Effector CD8-positive, alpha-beta T cell (primary cell): ENCODE data around the gene CRYL1.

Experiments used
- DNase-seq: peaks from one replicate; lab custom pipeline; 2025; lab: John Stamatoyannopoulos, UW

CRYL1 gene

DNA sequence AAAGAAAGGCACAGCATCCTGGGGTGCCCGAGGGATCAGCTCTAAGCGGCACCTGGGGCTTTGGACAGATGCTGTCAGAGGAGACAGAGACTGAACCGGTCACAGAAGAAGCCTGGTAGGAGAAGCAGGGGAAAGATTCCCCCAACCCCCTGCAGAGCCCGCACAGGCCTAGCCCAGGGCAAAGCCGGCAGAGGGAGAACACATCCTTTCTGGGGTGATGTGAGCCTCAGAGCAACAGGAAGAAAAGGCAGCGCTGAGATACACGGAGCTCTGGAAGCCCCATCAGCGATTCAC is 101.2 kb downstream of the CRYL1 start:
- DNase-seq, result no peak

DNA sequence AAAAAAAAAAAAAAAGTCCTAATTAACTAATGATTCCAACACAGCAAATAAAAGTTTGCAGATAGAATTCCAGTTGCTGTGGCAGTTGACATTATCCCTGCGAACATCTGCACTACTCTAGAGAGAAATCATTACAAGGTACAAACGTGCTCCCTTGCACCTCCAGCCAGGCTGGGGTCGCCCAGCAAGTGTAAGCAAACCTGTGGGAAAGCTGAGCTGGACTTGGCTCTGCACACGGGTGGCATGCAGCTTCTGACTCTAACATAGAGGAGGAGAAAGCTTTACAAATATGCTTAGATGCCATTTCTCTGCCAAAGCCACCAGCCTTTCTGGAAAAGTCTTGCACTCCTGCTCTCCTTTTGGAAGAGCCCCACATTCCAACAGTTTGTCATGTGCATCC is 103.3 kb downstream of the CRYL1 start:
- no peak for DNase-seq

DNA sequence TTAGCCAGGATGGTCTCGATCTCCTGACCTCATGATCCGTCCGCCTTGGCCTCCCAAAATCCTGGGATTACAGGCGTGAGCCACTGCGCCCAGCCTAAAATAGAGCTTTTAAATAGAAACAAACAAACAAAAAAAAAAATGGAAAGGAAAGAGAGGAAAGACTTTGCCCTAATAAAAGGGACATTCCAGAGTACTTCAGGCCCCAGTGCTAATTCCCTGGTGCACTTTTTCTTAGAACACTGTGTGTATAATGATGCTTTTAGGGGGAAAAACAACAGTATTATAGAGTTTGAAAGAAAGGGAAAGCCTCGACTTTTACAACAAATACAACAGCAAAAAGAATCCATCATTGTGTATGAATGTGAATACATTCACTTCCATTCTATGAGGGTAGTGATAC is 104.7 kb downstream of the CRYL1 start:
- no peak for DNase-seq

DNA sequence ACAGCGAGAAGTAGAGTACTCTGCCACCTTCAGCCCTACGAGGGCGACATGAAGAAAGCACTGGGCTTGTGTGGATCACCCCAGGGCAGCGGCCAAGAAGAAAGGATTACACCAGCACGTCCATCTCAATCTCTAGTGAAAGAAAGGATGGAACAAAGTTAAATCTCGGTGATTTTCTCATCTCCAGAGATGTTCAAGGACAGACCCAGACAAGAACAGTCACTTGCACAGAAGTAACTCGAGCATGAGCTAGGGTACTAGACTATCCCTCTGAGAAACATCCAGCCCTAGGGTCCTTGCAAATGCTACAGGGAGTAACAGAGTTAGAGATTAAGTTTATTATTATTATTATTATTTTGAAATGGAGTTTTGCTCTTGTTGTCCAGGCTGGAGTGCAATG is 106.7 kb downstream of the CRYL1 start:
- DNase-seq, result no peak

DNA sequence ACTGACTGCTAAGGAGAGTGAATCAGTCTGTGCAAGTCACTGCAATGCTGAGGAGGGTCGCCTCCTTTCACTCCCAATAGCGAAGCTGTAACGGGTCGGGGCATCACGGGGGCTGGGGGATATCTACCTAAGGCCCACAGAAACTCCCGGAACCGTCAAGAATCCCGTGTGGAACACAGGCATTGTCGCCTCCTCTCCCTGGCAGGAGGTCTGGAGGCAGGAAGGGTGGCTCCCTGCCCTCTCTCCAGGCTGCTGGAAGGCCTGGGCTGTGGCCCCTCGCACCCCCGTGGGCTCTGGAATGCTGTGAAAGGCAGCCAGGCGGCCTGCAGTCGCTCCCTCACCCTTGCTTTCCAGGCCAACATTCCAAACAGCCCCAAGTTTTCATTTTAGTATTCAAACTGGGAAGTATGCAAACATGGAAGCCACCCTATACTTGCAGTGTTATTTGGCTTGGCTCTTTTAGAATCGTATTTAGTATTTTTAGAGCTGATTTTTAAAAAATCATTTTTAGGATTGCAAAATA is 109.4 kb downstream of the CRYL1 start:
- no peak for DNase-seq

DNA sequence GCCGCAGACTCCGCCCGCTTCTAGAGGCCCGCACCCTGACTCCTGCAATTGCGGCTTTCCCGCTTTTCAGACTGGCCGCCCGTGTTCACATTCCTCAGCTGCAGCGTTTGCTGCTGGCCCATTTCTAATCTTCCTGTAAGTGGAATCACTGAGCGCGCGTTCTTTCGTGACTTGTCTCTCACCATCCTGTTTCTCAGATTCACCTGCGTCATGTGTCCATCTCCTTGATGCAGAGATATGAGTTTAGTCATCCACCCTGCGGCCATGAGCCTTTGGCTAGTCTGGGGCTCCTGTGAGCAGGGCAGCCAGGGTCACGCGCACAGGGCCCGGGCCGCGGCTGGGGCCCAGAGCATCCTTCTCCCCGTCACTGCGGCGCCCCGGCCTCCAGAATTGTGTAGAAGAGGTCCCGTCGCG is 110.0 kb downstream of the CRYL1 start:
- DNase-seq, result no peak

DNA sequence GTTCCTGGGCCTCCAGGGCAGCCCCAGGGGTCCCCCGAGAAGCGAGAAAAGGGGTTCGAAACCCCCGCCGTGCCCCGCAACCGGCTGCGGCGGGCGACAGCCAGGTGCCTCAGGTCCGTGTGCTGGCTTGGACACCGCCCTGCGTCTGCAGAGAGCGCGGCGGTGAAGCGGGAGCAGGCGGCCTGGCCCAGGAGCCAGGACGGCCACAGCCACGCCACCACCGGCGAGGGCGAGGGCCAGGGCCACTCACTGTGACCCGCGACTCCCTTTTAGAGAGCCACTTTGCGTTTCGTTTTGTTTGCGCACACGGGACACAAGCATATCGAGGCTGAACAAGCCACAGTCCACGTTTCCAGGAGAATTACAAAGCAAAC is 110.4 kb downstream of the CRYL1 start:
- no peak for DNase-seq

DNA sequence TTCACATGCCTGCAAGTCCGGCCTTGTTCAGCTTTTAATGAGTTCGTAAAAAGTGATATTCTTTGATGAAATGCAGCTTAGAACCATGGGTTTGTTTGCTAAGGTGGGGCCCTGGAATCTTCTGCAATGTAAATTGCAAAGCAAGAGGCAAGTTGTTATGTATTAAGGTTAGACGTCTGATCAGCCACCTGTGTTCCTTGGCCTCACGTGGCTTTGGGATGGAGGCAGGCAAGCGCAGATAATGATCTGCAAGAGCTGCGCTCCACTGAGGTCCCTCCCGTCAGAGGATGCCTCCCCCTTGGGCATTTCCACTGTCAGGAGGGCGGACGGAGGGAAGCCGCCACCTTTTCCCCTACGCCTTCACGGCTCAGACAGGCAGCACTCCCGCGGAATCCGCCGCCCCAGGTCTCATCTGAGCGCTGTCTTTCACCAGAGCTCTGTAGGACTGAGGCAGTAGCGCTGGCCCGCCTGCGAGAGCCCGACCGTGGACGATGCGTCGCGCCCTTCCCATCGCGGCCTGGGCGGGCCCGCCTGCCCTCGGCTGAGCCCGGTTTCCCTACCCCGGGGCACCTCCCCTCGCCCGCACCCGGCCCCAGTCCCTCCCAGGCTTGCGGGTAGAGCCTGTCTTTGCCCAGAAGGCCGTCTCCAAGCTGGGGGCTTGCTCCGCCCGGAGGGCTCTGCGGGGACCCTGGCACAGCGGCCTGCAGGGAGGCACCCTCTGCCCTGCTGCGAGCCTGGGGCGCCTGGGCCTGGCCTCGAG is 110.9 kb downstream of the CRYL1 start:
- DNase-seq, result no peak

DNA sequence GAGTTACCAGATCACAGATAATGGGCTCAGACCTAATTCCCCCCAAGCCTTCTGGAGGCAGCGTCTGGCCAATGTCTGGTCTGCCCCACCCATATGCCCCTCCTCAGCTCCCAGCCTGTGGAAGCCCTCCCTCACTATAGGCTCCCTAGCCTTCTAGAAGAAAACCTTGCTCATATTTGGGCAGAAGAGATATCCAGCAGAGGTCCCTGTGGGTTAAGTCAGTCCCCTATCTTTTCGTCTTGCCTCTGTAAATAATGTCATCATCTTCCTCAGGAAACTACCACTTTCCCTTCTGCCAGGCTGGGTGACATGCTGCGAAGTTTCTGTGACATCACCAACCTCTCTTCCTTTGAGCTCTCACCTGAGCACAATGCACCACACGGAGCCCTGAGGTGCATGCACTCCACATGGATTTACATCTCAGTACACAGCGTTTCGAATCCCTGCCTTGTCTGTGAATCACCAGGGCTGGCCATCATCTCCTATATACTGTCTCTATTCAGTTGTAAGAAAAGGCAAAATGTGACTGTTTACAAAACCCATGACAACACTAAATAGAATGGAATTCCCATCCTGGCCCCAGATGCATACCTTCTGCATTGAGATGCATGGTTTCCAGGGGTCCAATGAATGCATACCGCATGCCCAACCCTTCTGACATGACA is 112.8 kb downstream of the CRYL1 start:
- DNase-seq, result no peak

DNA sequence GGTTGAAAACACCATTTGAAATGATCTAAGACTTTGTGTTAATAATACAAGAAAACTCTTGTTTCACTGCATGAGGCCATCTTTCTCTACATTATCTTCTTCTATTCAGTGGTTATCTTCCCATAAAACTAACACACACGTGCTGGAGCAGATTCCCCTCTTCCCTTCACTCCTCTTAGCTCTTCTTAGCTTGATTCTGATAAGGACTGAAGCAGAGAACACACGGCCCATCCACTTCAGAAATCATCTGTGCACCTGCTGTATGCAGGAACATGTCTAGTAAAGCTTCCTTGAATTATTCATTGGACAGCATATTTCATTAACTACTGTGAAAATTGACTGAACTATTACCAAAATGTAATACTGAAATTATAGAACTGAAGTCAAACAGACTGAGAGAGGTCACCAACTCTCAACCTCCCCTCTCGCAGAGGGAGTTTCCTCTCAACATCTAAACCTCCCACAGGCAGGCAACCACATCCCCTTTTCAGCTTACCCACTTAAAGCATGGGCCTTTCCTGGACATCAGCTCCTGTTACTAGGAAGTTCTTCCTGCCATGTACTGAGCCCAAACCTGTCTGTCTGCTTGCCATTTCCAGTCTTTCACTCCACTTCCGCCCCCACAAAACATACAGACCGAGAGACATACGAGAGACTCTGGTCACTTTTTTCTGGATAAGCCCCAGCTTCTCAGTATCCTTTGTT is 113.9 kb downstream of the CRYL1 start:
- DNase-seq, result no peak

DNA sequence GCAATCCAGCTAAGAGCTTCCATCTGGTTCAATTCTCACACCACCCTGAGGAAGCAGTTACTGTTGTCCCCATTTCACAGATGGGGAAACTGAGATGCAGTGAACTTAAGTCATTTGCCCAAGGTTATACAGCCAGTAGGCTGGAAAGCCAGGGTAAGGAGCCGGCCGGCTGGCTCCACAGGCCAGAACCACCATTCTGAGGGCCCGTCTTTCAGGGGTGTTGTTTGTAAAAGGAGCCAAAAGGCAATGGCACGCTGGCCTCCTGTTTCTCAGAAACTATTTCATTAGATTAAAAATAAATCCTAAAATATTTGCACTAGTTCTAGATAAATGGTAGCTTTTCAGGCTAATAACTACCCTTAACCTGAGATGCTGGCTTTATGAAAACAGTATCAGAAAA is 114.9 kb downstream of the CRYL1 start:
- DNase-seq, result no peak

DNA sequence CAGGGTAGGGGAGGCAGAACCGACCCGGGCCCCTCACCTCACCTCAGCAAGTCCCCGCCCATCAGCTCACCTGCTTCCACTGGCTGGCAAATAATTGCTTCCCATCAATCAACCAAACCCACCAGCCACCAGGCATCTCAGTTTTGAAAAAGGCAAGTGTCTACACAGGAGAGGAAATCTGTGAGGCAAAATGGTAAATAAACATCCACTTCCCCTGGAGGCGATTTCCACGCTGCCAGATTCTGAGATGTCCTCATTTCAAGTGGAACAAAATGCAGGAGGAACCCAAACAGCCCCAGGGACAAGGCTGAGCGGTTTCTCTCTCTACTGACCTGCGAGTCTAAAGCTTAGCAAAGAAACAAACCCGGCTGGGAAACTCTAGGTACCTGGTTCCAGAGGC is 117.5 kb downstream of the CRYL1 start:
- DNase-seq, result no peak

DNA sequence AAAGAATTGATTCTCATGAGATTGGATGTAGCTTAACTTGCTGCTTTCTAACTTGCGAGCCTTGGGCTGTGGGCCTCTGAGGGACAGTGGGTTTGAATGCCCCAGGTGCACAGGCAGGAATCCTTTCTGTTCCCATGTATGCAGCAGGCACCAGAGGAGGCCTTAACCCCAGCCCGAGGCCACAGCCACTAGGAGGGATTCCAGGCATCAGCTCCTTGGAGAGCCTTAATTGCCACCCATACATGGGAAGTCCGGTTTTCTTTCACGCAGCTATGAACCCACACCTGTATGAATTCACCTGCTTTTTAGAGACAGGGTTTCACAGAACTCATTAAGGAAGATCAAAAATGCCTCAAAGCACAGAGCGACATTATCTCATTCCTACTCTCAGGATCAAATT is 117.9 kb downstream of the CRYL1 start:
- no peak for DNase-seq

DNA sequence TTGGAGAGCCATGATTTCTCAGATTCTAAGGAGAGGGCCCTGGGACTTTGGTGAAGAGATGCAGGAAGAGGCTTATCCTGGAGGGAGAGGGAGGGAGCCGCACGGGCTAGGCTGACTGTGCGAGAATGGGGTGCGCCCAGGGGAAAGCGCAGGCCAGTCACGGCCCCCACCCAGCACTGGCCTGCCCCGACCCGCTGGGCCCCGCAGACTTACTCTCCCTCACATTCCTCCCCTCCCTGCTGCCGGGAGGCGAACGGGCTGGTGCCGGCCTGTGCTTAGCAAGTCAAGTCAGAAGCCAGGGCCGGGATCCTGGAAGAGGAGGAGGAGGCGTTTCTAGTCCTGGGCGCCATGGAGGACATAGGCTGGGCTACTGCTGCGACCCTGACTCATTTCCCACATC is 120.0 kb downstream of the CRYL1 start:
- no peak for DNase-seq

DNA sequence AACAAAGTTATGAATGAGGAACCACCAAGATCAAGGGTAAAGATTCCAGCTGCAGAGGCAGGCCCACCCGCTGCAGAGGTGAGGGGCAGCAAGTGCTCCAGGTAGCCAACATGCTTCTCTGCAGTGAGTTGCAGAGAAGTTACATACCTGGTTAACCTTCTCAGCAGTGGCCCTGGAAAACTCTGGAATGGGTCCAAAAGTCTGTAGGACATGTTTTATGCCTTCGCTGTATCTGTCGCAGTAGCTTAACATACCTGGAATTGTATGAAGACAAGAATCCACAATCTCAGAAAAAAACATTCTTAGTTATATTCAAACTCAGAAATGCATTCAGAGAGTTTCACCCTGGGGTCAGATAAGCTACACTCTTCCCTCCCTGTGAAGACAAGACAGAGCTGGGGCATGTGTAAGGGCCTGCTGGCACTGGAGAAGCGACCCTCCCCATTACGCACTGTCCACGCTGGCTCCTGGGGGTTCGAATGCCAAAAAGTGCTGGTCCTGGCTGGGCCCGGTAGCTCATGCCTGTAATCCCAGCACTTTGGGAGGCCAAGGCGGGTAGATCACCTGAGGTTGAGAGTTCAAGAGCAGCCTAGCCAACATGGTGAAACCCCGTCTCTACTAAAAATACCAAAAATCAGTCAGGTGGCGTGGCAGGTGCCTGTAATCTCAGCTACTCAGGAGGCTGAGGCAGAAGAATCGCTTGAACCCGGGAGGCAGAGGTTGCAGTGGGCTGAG is 121.0 kb downstream of the CRYL1 start:
- DNase-seq, result no peak

DNA sequence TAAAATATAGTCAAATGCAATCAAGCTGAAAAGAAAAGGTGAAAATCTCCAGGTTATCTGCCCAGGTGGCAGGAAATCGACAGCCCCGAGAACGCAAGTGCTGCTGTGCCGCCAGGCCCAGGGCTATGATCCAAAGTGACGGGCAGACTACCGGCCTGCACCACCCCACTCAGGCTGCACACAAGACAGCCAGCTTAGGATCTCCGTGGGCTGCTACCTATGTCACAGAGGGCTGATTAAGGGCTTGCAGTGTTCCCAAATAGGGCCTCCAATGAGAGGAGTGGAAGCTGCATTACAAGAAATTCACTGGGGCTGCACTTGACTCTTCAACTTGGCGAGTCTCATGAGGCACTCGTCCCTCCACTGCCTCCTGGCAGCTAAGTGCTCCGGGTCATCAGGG is 121.8 kb downstream of the CRYL1 start:
- DNase-seq, result no peak

DNA sequence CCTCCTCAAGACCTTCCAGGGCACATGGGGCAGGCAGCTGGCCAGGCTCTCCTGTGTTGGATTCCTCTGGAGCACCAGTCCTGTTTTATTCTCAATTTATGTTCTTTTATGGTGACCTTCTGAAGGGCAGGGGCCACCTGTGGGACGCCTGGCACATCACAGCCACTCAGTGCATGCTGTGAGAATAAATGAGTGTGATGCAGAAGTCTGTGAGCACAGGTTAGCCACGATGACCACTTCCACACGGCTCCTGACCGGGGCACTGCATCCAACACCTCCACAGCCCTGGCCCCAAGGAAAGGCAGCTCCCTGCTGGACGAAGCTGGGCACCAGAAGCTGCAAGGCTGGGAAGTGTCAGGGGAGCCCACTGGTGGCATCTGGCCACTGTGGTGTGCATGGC is 122.8 kb downstream of the CRYL1 start:
- no peak for DNase-seq

DNA sequence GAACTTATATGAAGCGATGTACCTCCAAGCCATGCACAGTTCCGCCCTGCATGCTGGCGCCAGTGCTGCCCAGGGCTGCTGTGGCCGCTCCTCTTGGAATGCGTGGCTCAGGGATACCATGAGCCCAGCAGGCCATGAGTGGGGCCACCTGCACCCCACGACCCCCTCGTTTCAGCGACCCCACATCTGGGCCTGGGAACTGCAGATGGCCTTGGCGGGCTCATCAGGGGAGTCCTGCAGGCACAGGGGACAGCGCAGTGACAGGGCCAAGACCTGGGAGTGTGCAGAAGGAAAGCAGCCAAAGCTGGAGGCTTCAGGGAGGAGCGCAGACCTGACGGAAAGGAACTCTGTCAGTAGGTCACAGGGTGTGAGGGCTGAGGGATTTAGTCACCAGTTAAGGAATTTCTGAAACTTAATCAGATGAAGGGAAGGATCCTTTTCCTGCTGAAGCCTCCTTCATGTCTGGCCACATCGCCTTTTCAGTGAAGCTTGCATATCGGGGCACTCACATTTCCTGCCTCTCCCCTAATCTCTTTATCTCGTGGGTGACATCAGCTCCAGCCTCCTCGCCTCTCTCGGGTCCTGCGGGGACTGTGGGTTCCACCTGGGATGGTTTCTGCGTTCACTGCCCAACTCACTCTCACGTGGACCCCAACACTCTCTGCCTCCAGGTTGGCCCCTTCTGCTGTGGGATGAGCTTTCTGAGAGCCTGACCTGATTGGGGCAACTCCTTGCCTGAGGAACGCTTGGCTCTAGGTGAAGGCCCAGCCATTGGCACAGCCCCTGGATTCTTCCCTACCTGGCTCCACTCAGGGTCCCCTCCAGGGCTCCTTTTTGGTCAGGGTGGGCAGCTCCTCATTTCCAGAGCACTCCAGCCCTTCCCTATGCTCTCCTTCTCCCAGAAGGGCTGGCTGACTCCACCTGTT is 123.5 kb downstream of the CRYL1 start:
- DNase-seq, result no peak

DNA sequence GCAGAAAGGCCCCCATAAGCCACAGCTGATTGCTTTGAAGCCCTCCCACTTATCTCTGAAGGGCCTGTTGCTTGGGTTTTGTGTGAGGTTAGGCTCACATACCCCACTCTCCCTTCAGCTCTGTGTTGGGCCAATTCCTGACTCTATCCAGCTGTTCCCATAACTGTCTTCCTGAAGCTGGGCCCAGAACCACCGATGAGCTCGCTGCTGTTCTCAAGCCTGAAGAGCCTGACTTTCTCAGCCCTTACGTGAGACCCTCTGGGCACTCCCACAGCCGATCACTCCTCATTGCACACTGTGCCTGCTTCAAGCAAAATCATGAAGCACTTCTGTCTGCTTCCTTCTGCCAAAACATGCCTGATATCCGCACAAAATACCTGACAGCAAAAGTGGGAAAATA is 124.1 kb downstream of the CRYL1 start:
- no peak for DNase-seq

DNA sequence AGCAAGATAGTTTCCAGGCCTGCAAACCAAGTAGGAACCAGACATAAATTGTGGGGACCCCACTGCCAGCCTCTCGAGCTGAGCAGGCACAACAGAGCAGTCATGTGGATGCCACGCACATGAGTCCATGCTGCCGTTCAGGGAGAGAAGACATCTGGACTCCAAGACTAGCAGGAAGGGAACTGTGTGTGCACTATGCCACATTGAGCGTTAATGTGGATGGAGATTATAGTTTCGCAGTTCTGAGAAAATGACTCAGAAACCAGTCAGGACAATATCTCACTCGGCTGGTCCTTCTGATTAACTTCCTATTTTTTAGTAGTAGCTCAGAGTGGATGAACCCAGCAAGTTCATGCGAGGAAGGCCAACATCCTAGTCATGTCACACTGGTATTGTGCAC is 124.9 kb downstream of the CRYL1 start:
- no peak for DNase-seq

DNA sequence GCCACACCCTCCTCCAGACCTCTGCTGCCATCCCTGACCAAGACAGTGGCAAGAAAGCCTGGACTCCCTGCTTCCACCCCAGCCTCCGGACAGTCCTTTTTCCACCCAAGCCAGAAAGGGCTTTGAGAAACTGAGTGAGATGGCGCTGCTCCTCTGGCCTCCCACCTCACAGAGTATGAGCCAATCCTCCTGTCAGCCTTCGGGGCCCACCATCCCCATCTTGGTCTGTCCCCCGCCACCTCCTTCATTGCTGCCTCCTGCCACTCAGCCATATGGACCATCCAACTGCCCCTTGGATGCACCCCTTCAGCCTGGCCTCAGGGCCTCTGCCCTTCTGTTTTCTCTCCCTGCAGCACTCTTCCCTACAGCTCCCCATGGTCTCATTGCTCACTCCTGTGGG is 125.7 kb downstream of the CRYL1 start:
- DNase-seq, result no peak
